K562 (cell line): ENCODE measurements around the gene SEPTIN8. TPM values are rescaled to one million over a fixed set of nuclear protein-coding genes. Genes with fewer than 3 reads are reported as not detected.

ENCODE experiments used
- ATAC-seq: fragments of 200-7000 bp; cut with Tn5 transposase; 3 replicates; pipeline ENCODE4 v1.9.1; 2020; ENCODE audit warnings: moderate library complexity
- BruUV-seq: library from RNA; stranded (reverse); fragments of 400-500 nt; replicated peaks from 2 replicates; lab custom pipeline; 2021; lab: Mats Ljungman, UMichigan
- CTCF ChIA-PET: fragments of 300-600 bp; formaldehyde crosslinking; extraction: SDS; loops from one replicate; lab custom pipeline; 2021; ENCODE audit warnings: low intra/inter-chr PET ratio; lab: Yijun Ruan, JAX
- POLR2A ChIA-PET: fragments of 300-600, 350-650 bp; sonication (Branson Sonifier 250); formaldehyde crosslinking; extraction: SDS; loops from one replicate; lab custom pipeline; 2021; ENCODE audit warnings: antibody characterized with exemption, inconsistent platforms; lab: Yijun Ruan, JAX
- DNase-seq, 4 experiments: peaks; one replicate each; pipeline versions ENCODE4 v3.0.0 to v3.0.0-alpha.2; 2011 to 2018; ENCODE audit warnings: low spot score in 3 of 4, mixed read lengths in 3 of 4; ENCODE audit errors: extremely low read depth in 1 of 4
- FAIRE-seq: peaks from 2 replicates; lab custom pipeline; 2011; peaks lifted over from hg19 to GRCh38; lab: Jason Lieb, UNC
- H2AFZ ChIP-seq: 2 replicates; pipeline ENCODE4 v1.6.0; 2011; ENCODE audit warnings: low read depth, low read length, control low read depth, inconsistent platforms
- H3K27ac ChIP-seq: fragments of 200-600 bp; 3 replicates; pipeline ENCODE4 v1.8.0; 2011; ENCODE audit warnings: low read depth, mild to moderate bottlenecking, control low read depth, inconsistent platforms, low read length, moderate library complexity, mixed read lengths; ENCODE audit errors: extremely low read depth
- H3K27me3 ChIP-seq, 2 experiments: fragments of 300-600 bp in 1 of 2; 2 replicates in 1 of 2; 3 replicates in 1 of 2; pipeline versions ENCODE4 v1.6.0 to v1.8.0; 2011; ENCODE audit warnings: inconsistent platforms in 2 of 2, low read length in 2 of 2, mild to moderate bottlenecking in 1 of 2, mixed read lengths in 1 of 2, moderate library complexity in 1 of 2; ENCODE audit not compliant: control insufficient read depth in 2 of 2, insufficient read depth in 2 of 2
- H3K36me3 ChIP-seq: fragments of 300-600 bp; 3 replicates; pipeline ENCODE4 v1.8.0; 2011; ENCODE audit warnings: mild to moderate bottlenecking, low read length, inconsistent platforms; ENCODE audit not compliant: control insufficient read depth, insufficient read depth
- H3K4me1 ChIP-seq, 2 experiments: fragments of 200-600 bp in 1 of 2; replicated peaks in 1 of 2; 2 replicates in 1 of 2; 3 replicates in 1 of 2; pipeline versions ENCODE4 v1.5.1 to v1.8.0; 2011; ENCODE audit warnings: inconsistent platforms in 2 of 2, low read length in 2 of 2, mild to moderate bottlenecking in 1 of 2, mixed read lengths in 1 of 2, moderate library complexity in 1 of 2; ENCODE audit not compliant: control insufficient read depth in 2 of 2, insufficient read depth in 2 of 2
- H3K4me2 ChIP-seq: 2 replicates; pipeline ENCODE4 v1.6.1; 2011; ENCODE audit warnings: low read length, control low read depth, inconsistent platforms, mixed read lengths; ENCODE audit not compliant: insufficient read depth
- H3K4me3 ChIP-seq: fragments of 200-600 bp; sonication (generic), shearing (Covaris generic); 2 replicates; pipeline ENCODE4 v1.5.1; 2016; ENCODE audit warnings: control low read depth, inconsistent platforms
- H3K79me2 ChIP-seq: fragments of 200-600 bp; 3 replicates; pipeline ENCODE4 v1.8.0; 2011; ENCODE audit warnings: low read length, inconsistent platforms; ENCODE audit not compliant: control insufficient read depth, insufficient read depth
- H3K9ac ChIP-seq, 2 experiments: 2 replicates each; pipeline versions ENCODE4 v1.6.0 to v1.6.1; 2011; ENCODE audit warnings: low read depth in 2 of 2, low read length in 2 of 2, control low read depth in 1 of 2, inconsistent platforms in 1 of 2, mild to moderate bottlenecking in 1 of 2, mixed read lengths in 1 of 2; ENCODE audit not compliant: insufficient read depth in 1 of 2
- H3K9me1 ChIP-seq: one replicate; pipeline ENCODE4 v1.6.0; 2011; ENCODE audit warnings: inconsistent platforms, mild to moderate bottlenecking, low read length, moderate library complexity; ENCODE audit not compliant: control insufficient read depth, insufficient read depth
- H3K9me3 ChIP-seq: replicated peaks from 2 replicates; pipeline ENCODE4 v1.5.1; 2011; ENCODE audit warnings: low read depth, low read length, inconsistent platforms; ENCODE audit not compliant: control insufficient read depth, insufficient read depth
- H4K20me1 ChIP-seq: replicated peaks from 2 replicates; pipeline ENCODE4 v1.6.1; 2011; ENCODE audit warnings: low read length, inconsistent platforms, mixed read lengths; ENCODE audit not compliant: control insufficient read depth, insufficient read depth
- CC2D1A ChIP-seq: fragments of 450-650 bp; IDR thresholded peaks from 2 replicates; pipeline ENCODE4 v1.6.1; 2017; ENCODE audit warnings: mild to moderate bottlenecking
- ELF2 ChIP-seq: fragments of 250-450 bp; sonication (Bioruptor Pico); IDR thresholded peaks from 2 replicates; pipeline ENCODE4 v1.5.0; 2021; ENCODE audit warnings: mild to moderate bottlenecking
- POLR2G ChIP-seq: fragments of 200-400 bp; formaldehyde crosslinking; IDR thresholded peaks from 2 replicates; pipeline ENCODE4 v1.6.1; 2017; ENCODE audit warnings: low read depth, mild to moderate bottlenecking, antibody characterized with exemption, low read length, moderate library complexity
- WGBS: fragments of 100-300 bp; shearing (Covaris generic); methylation state at CpG from one replicate; pipeline ENCODE4 v1.1.6; 2016; ENCODE audit warnings: low coverage, mixed read lengths; ENCODE audit not compliant: insufficient coverage; ENCODE audit errors: missing lambda C conversion rate; 5-methylcytosine and 5-hydroxymethylcytosine counted together
- in situ Hi-C: fragments of 300-500 bp; cut with MboI; formaldehyde crosslinking; loops from 4 replicates; pipeline ENCODE4 v1.15.0; 2018; ENCODE audit warnings: inconsistent platforms, mixed read lengths
- intact Hi-C: fragments of 100-400 bp; cut with micrococcal nuclease; formaldehyde crosslinking; loops from 2 replicates; pipeline ENCODE4 v1.14.2; 2022
- polyA plus RNA-seq, 8 experiments: library from polyadenylated mRNA; depleted of rRNA in 4 of 8; stranded (reverse) in 5 of 8; unstranded in 3 of 8; fragments of >200 nt; fragmentation: Nextera tagmentation in 2 of 8; fragmentation: Illumina TruSeq in 1 of 8; extraction: Ambion mirVana in 2 of 8; extraction: Trizol in 1 of 8; gene quantifications; 2 replicates each; pipeline versions ENCODE4 v1.2.1 to v1.2.3, GENCODE V29; 2011 to 2014; ENCODE audit warnings: inconsistent platforms in 1 of 8, missing spikeins in 1 of 8
- total RNA-seq, 7 experiments: library from RNA; depleted of rRNA in 6 of 7; stranded (reverse); fragments of >200 nt in 6 of 7; fragmentation: Illumina TruSeq in 2 of 7; extraction: Trizol in 2 of 7; gene quantifications; 2 replicates each; pipeline versions ENCODE4 v1.2.1 to v1.2.3, GENCODE V29; 2011 to 2021; ENCODE audit warnings: low replicate concordance in 1 of 7
- TF ChIP-seq, protein P1 (sequence below): fragments of 250-450 bp; sonication (Bioruptor Pico); IDR thresholded peaks from 2 replicates; pipeline ENCODE4 v1.8.0; 2021; ENCODE audit warnings: moderate library complexity, mild to moderate bottlenecking, inconsistent platforms

The SEPTIN8 gene
- total and polyA plus RNA-seq, 9 of the 15 experiments (the other 6 are each of a cell fraction or from before 2014, with no cell fraction given) = 19.3 to 142 (median 101) TPM

DNA sequence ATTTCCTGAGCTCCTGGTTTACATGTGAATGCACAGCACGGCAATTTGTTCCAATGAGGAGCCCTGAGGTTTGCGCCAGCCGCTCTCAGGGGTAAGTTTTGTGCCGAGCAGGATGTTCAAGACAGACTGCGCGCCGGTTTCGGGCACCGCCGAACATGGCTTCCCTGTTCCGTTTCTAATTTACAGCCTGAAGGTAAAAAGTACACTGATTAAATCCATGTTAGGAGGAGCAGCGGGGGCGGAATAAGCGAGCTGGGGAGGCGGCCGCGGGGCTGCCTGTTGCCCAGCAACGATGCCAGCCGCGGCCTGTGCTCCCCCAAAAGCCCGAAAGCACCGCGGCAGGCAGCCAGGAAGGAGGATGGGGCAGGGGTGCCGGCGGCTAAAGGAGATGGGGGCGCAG is 42.4 kb upstream of the SEPTIN8 start:
- peaks cover 2 to 23% of the 10 kb centered on the region in 2 experiments; a peak in 3 of 5 replicates for H3K4me1 ChIP-seq
- FAIRE-seq (no peak), ATAC-seq (no peak), DNase-seq (no peak)
- H3K36me3 ChIP-seq = peaks cover 18% of the 10 kb centered on the region; the same call in 2 of the 3 replicates
- BruUV-seq = no TSS peak
- no peaks in the 10 kb centered on the region for H3K79me2 ChIP-seq
- no peaks in the 10 kb centered on the region for H3K27me3 ChIP-seq
- no peak overlapping the region for H3K4me2 ChIP-seq
- H3K9ac ChIP-seq = no peak overlapping the region
- intact Hi-C loops (no loop called here), in situ Hi-C loops (no loop called here)
- H4K20me1 ChIP-seq = no peaks in the 10 kb centered on the region
- H3K9me1 ChIP-seq = no peaks in the 10 kb centered on the region
- POLR2A ChIA-PET = interaction anchor here (1.0 to 4.0 kb wide), 15 partner anchors 10 to 172 kb away, joined by 3 to 20 read pairs (median 5); partner anchors contain the start of genes GDF9, KIF3A, SHROOM1 and UQCRQ
- 83% methylated on average over 17 of the region's 26 CpGs for WGBS
- CTCF ChIA-PET = interaction anchor here (0.7 to 2.4 kb wide), 7 partner anchors 27 to 434 kb away, joined by 3 to 19 read pairs (median 5); partner anchors contain the start of gene UQCRQ
- peak; percentile 63 for TF ChIP-seq POLR2G
- TF ChIP-seq CC2D1A = no peak
- H2AFZ ChIP-seq = no peak overlapping the region
- H3K27ac ChIP-seq = no peak overlapping the region
- H3K9me3 ChIP-seq = no peaks in the 10 kb centered on the region
- no peak overlapping the region for H3K4me3 ChIP-seq

DNA sequence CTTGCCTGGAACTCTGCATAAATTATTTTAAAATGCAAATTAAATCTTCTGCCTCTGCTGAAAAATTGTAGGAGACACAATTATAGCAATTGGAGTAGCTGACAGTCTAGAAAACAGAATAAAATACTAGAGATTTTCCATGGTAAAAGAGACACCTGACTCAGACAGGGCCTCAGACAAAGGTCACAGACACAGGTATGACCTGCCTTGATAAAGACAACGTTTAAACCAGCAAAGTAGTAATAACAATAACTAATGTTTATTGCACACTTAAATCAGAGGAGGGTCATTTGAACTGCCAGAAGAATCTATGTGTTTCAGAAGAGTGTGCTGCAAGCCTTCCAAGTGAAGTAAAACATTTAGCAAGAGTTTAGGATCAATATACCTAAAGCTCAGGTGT is 40.0 kb upstream of the SEPTIN8 start:
- CTCF ChIA-PET = interaction anchor here (0.9 to 1.7 kb wide), 2 partner anchors 62 to 751 kb away, joined by 3 to 4 read pairs; no protein-coding TSS in a partner anchor
- Histone ChIP-seq H3K27ac (no peak overlapping the region), H3K36me3 (no peaks in the 10 kb centered on the region), H3K79me2 (no peaks in the 10 kb centered on the region), H3K9me3 (no peaks in the 10 kb centered on the region), H3K4me2 (no peak overlapping the region), H4K20me1 (no peaks in the 10 kb centered on the region), H3K9ac (no peak overlapping the region), H2AFZ (peak overlapping the region; percentile 52; the same call in 1 of the 2 replicates), H3K4me1 (peaks cover 2 to 12% of the 10 kb centered on the region in 2 experiments; a peak in 3 of 5 replicates), H3K27me3 (no peaks in the 10 kb centered on the region), H3K4me3 (no peak overlapping the region), H3K9me1 (no peaks in the 10 kb centered on the region)
- WGBS = 4% methylated on average over 1 of the region's 1 CpG
- DNase-seq (no peak), FAIRE-seq (no peak), ATAC-seq (no peak)
- in situ Hi-C loops (no loop called here), intact Hi-C loops (no loop called here)
- POLR2A ChIA-PET = interaction anchor here (0.8 to 4.0 kb wide), 6 partner anchors 8 to 80 kb away, joined by 3 to 20 read pairs (median 3); partner anchors contain the start of gene KIF3A
- BruUV-seq = no TSS peak
- TF ChIP-seq, protein P1, sequence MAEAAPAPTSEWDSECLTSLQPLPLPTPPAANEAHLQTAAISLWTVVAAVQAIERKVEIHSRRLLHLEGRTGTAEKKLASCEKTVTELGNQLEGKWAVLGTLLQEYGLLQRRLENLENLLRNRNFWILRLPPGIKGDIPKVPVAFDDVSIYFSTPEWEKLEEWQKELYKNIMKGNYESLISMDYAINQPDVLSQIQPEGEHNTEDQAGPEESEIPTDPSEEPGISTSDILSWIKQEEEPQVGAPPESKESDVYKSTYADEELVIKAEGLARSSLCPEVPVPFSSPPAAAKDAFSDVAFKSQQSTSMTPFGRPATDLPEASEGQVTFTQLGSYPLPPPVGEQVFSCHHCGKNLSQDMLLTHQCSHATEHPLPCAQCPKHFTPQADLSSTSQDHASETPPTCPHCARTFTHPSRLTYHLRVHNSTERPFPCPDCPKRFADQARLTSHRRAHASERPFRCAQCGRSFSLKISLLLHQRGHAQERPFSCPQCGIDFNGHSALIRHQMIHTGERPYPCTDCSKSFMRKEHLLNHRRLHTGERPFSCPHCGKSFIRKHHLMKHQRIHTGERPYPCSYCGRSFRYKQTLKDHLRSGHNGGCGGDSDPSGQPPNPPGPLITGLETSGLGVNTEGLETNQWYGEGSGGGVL (CRISPR knock-in tag) = no peak
- TF ChIP-seq ELF2 (CRISPR knock-in tag) = 0 out of 2 replicates have a peak, but pooled peaks have one; percentile 15
